Neuronal stem cell (in vitro differentiated cells): ENCODE measurements around the gene WDR83.
"Not testable (repeated sequence)": the region's sequence is repeated elsewhere in the genome, so short reads cannot be mapped to it uniquely, and the experiment has no call there.

Experiments
- DNase-seq: peaks from one replicate; pipeline ENCODE4 v3.0.0-alpha.2; 2013; ENCODE audit warnings: low spot score
- H2AFZ ChIP-seq: one replicate; pipeline ENCODE4 v1.6.1; 2013; ENCODE audit warnings: mild to moderate bottlenecking, low read length, inconsistent platforms
- H2AK5ac ChIP-seq: 2 replicates; pipeline ENCODE4 v1.6.1; 2013; ENCODE audit warnings: low read depth, mild to moderate bottlenecking, inconsistent platforms, low read length, moderate library complexity, mixed read lengths
- H2BK120ac ChIP-seq: 2 replicates; pipeline ENCODE4 v1.6.1; 2013; ENCODE audit warnings: low read depth, mild to moderate bottlenecking, inconsistent platforms, low read length, moderate library complexity, mixed read lengths
- H2BK12ac ChIP-seq: one replicate; pipeline ENCODE4 v1.6.1; 2013; ENCODE audit warnings: low read length, inconsistent platforms
- H2BK15ac ChIP-seq: 2 replicates; pipeline ENCODE4 v1.6.1; 2013; ENCODE audit warnings: mild to moderate bottlenecking, low read length, inconsistent platforms, mixed read lengths
- H2BK5ac ChIP-seq: one replicate; pipeline ENCODE4 v1.6.1; 2013; ENCODE audit warnings: inconsistent platforms, mild to moderate bottlenecking, low read length, moderate library complexity
- H3K14ac ChIP-seq: one replicate; pipeline ENCODE4 v1.6.1; 2013; ENCODE audit warnings: low read length, inconsistent platforms
- H3K18ac ChIP-seq: 2 replicates; pipeline ENCODE4 v1.6.1; 2013; ENCODE audit warnings: low read length, inconsistent platforms
- H3K23ac ChIP-seq: 2 replicates; pipeline ENCODE4 v1.6.1; 2013; ENCODE audit warnings: low read depth, mild to moderate bottlenecking, mixed read lengths, low read length, inconsistent platforms; ENCODE audit not compliant: poor library complexity
- H3K27ac ChIP-seq: replicated peaks from 3 replicates; pipeline ENCODE4 v1.5.1; 2013; ENCODE audit warnings: low read length, inconsistent platforms
- H3K27me3 ChIP-seq, 3 experiments: 2 replicates each; pipeline ENCODE4 v1.6.1; 2013; ENCODE audit warnings: low read length in 3 of 3, mild to moderate bottlenecking in 2 of 3, inconsistent platforms in 1 of 3, low read depth in 1 of 3, mixed read lengths in 1 of 3, moderate library complexity in 1 of 3; ENCODE audit not compliant: control insufficient read depth in 3 of 3, insufficient read depth in 3 of 3
- H3K36me3 ChIP-seq, 2 donors: replicated peaks in 1 of 2; 2 replicates each; pipeline ENCODE4 v1.6.1; 2013; ENCODE audit warnings: low read length in 2 of 2; ENCODE audit not compliant: control insufficient read depth in 2 of 2, insufficient read depth in 2 of 2
- H3K4ac ChIP-seq: 2 replicates; pipeline ENCODE4 v1.6.1; 2013; ENCODE audit warnings: inconsistent platforms, mild to moderate bottlenecking, low read length, moderate library complexity
- H3K4me1 ChIP-seq, 2 donors: 1 replicate in 1 of 2; 2 replicates in 1 of 2; pipeline ENCODE4 v1.6.1; 2013; ENCODE audit warnings: low read length in 2 of 2, low read depth in 1 of 2; ENCODE audit not compliant: control insufficient read depth in 2 of 2, insufficient read depth in 1 of 2
- H3K4me2 ChIP-seq: one replicate; pipeline ENCODE4 v1.6.1; 2013; ENCODE audit warnings: mild to moderate bottlenecking, low read length, inconsistent platforms; ENCODE audit not compliant: insufficient read depth, poor library complexity, severe bottlenecking
- H3K4me3 ChIP-seq, 2 donors: 2 replicates each; pipeline ENCODE4 v1.5.1; 2013; ENCODE audit warnings: low read length in 2 of 2, mild to moderate bottlenecking in 2 of 2, inconsistent platforms in 1 of 2, moderate library complexity in 1 of 2
- H3K79me1 ChIP-seq: one replicate; pipeline ENCODE4 v1.6.1; 2013; ENCODE audit warnings: low read depth, mild to moderate bottlenecking, inconsistent platforms, low read length, moderate library complexity
- H3K9ac ChIP-seq: one replicate; pipeline ENCODE4 v1.6.1; 2013; ENCODE audit warnings: mild to moderate bottlenecking, low read depth, low read length, inconsistent platforms; ENCODE audit not compliant: poor library complexity
- H3K9me3 ChIP-seq, 2 donors: replicated peaks in 1 of 2; 2 replicates each; pipeline versions ENCODE3 to v1.6.1; 2013; ENCODE audit warnings: low read length in 2 of 2, mild to moderate bottlenecking in 2 of 2, inconsistent platforms in 1 of 2, low read depth in 1 of 2, mixed read lengths in 1 of 2, moderate library complexity in 1 of 2; ENCODE audit not compliant: control insufficient read depth in 2 of 2, insufficient read depth in 1 of 2
- H4K8ac ChIP-seq: one replicate; pipeline ENCODE4 v1.6.1; 2013; ENCODE audit warnings: low read depth, mild to moderate bottlenecking, inconsistent platforms, low read length, moderate library complexity
- H4K91ac ChIP-seq: one replicate; pipeline ENCODE4 v1.6.1; 2013; ENCODE audit warnings: low read length, low read depth, mild to moderate bottlenecking, inconsistent platforms; ENCODE audit not compliant: poor library complexity
- WGBS, 2 donors: extraction: QIAGEN DNeasy Blood & Tissue Kit; methylation state at CpG; one replicate each; pipeline ENCODE4 v1.1.7; 2013; ENCODE audit warnings: missing lambda C conversion rate in 2 of 2, mixed read lengths in 1 of 2; ENCODE audit not compliant: insufficient read length in 2 of 2, insufficient replicate concordance in 1 of 2; ENCODE audit errors: extremely low coverage in 2 of 2; 5-methylcytosine and 5-hydroxymethylcytosine counted together

Gene WDR83

DNA sequence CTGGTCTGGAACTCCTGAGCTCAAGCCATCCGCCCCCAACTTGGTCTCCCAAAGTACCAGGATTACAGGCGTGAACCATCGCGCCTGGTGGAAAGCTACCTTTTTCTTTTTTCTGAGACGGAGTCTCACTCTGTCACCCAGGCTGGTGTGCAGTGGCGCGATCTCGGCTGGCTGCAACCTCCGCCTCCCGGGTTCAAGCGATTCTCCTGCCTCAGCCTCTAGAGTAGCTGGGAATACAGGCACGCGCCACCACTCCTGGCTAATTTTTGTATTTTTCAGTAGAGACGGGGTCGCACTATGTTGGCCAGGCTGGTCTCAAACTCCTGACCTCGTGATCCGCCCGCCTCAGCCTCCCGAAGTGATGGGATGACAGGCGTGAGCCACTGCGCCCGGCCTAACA is 30.8 kb downstream of the WDR83 start:
- no CpG with 5 or more reads among the region's 22 CpGs for WGBS, 2 donors
- H2BK120ac ChIP-seq, H3K14ac ChIP-seq, H3K4me2 ChIP-seq, H2AFZ ChIP-seq, H4K8ac ChIP-seq, H3K27me3 ChIP-seq, H2BK15ac ChIP-seq, H3K79me1 ChIP-seq, H3K23ac ChIP-seq, H3K9ac ChIP-seq, H3K27ac ChIP-seq, H3K18ac ChIP-seq, H2BK12ac ChIP-seq, H4K91ac ChIP-seq, H3K4me1 ChIP-seq, H2AK5ac ChIP-seq, DNase-seq, H3K4ac ChIP-seq, H3K9me3 ChIP-seq, H2BK5ac ChIP-seq: not testable (repeated sequence)
- H3K36me3 ChIP-seq: peaks cover 33 to 44% of the 10 kb centered on the region in 2 donors
- H3K4me3 ChIP-seq: peak overlapping the region in 1 of 2 donors; percentile 99

DNA sequence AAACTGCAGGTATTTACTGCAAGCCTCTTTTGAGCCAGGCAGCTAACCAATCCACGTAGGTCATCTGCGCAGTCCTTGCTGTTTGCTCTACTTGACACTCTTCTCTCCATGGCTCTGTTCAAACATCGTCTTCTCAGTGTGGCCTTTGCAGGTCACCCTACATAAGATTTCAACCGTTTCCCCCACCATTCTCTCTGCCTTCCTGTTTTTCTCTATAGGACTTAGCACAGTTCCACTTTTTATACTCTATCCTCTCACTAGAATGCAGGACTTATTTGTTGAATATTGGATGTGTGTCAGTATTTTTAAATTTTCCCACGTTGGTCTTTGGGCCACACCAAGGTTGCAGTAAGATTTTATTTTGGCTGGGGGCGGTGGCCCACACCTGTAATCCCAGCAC is 31.5 kb downstream of the WDR83 start:
- H4K8ac ChIP-seq: no peak overlapping the region
- no peak overlapping the region for H3K23ac ChIP-seq
- H3K4ac ChIP-seq: no peak overlapping the region
- no peaks in the 10 kb centered on the region for H3K27me3 ChIP-seq
- H3K79me1 ChIP-seq: peaks cover 8% of the 10 kb centered on the region
- H3K9ac ChIP-seq: no peak overlapping the region
- no peak overlapping the region for H3K14ac ChIP-seq
- no CpG with 5 or more reads among the region's 6 CpGs for WGBS, 2 donors
- peaks cover 3 to 5% of the 10 kb centered on the region in 2 donors for H3K4me1 ChIP-seq
- H4K91ac ChIP-seq: no peak overlapping the region
- no peak overlapping the region for H2AFZ ChIP-seq
- H3K4me3 ChIP-seq: no peak overlapping the region
- no peak overlapping the region for H2BK120ac ChIP-seq
- H3K4me2 ChIP-seq: no peak overlapping the region
- no peak overlapping the region for H2AK5ac ChIP-seq
- no peak overlapping the region for H2BK15ac ChIP-seq
- H3K27ac ChIP-seq: no peak overlapping the region
- no peak for DNase-seq
- no peak overlapping the region for H3K18ac ChIP-seq
- no peak overlapping the region for H2BK12ac ChIP-seq
- no peak overlapping the region for H2BK5ac ChIP-seq
- peaks cover 36 to 51% of the 10 kb centered on the region in 2 donors for H3K36me3 ChIP-seq
- no peaks in the 10 kb centered on the region for H3K9me3 ChIP-seq

DNA sequence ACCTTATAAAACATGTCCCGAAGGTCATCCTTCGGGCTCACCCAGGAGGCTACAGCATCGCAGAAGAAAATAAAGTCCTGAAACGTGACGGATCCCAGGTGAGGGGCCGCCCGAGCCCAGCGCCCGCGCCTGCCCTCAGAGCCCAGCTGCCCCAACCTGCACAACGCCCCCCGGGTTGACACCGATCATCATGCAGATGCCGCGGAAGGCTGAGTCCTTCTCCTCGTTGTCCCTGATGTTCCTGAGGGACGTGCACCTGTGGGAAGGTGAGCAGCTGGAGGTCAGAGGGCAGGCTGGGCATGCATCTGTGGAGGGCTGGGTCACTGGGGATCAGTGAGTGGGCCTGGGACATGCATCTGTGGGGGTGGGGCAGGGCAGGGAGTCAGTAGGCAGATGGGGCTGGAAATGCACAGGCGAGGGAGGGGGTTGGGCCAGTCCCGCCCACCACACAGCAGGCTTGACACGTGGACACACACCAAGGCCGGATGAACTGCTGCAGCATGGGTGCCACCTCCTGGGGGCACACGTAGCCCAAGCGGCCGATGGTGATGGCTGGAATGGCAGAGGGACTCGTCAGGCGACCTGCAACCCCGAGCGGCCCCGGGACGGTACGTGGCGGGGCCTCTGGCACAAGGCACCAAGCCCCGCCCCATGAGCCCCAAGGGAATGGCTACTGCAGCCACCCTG is 35.1 kb downstream of the WDR83 start:
- peak overlapping the region; percentile 73 for H2BK12ac ChIP-seq
- H3K9ac ChIP-seq: peak overlapping the region; percentile 12
- H3K9me3 ChIP-seq: peaks cover 0 to 2% of the 10 kb centered on the region in 2 donors
- H3K4me2 ChIP-seq: no peak overlapping the region
- H3K4ac ChIP-seq: no peak overlapping the region
- peak overlapping the region in 1 of 2 donors; percentile 5 for H3K4me3 ChIP-seq
- DNase-seq: no peak
- H3K18ac ChIP-seq: no peak overlapping the region
- no peak overlapping the region for H2BK120ac ChIP-seq
- peak overlapping the region; percentile 85 for H3K23ac ChIP-seq
- no peak overlapping the region for H2BK5ac ChIP-seq
- H3K36me3 ChIP-seq: peaks cover 61 to 86% of the 10 kb centered on the region in 2 donors
- no peak overlapping the region for H4K8ac ChIP-seq
- H4K91ac ChIP-seq: no peak overlapping the region
- no peak overlapping the region for H3K27ac ChIP-seq
- H2AK5ac ChIP-seq: peak overlapping the region; percentile 11
- no peak overlapping the region for H2AFZ ChIP-seq
- H3K4me1 ChIP-seq: peaks cover 0 to 7% of the 10 kb centered on the region in 2 donors
- WGBS, 2 donors: no CpG with 5 or more reads among the region's 33 CpGs
- no peak overlapping the region for H2BK15ac ChIP-seq
- H3K14ac ChIP-seq: no peak overlapping the region
- peaks cover 9% of the 10 kb centered on the region for H3K79me1 ChIP-seq
- no peaks in the 10 kb centered on the region for H3K27me3 ChIP-seq

DNA sequence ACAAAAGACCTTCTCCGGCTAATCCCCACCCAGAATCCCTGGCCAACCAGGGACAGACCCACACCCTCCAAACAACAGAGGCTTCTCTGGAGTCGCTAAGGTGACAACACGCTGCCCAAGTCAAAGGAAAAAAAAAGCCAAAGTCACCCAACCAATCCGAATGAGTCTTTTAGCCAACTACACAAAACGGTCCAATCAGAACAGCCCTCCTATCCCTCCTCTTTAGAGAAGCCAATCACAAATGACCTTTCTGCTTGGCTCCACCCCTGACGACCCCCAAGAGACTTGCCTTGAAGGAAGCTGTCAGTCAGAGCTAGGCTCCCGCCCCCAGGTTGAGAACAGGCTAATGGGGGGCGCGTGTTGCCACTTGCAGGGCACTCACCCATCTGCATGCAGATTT is 36.4 kb downstream of the WDR83 start:
- peak overlapping the region; percentile 75 for H3K27ac ChIP-seq
- H3K4me1 ChIP-seq: peaks cover 0 to 7% of the 10 kb centered on the region in 2 donors
- H3K14ac ChIP-seq: no peak overlapping the region
- no peak overlapping the region for H3K4me2 ChIP-seq
- no peak overlapping the region for H3K23ac ChIP-seq
- H4K91ac ChIP-seq: no peak overlapping the region
- peaks cover 0 to 2% of the 10 kb centered on the region in 2 donors for H3K9me3 ChIP-seq
- WGBS, 2 donors: no CpG with 5 or more reads among the region's 9 CpGs
- H3K79me1 ChIP-seq: peaks cover 9% of the 10 kb centered on the region
- no peak overlapping the region for H2BK15ac ChIP-seq
- H2BK5ac ChIP-seq: no peak overlapping the region
- no peak overlapping the region for H2AK5ac ChIP-seq
- H3K9ac ChIP-seq: no peak overlapping the region
- no peak overlapping the region for H3K18ac ChIP-seq
- H4K8ac ChIP-seq: no peak overlapping the region
- no peak overlapping the region for H2AFZ ChIP-seq
- H3K4ac ChIP-seq: no peak overlapping the region
- H3K4me3 ChIP-seq: no peak overlapping the region
- DNase-seq: peak; percentile 85
- H2BK12ac ChIP-seq: no peak overlapping the region
- no peaks in the 10 kb centered on the region for H3K27me3 ChIP-seq
- H2BK120ac ChIP-seq: no peak overlapping the region
- H3K36me3 ChIP-seq: peaks cover 63 to 97% of the 10 kb centered on the region in 2 donors
